Activated CD8-positive, alpha-beta memory T cell treated with anti-CD3 and anti-CD28 coated beads, Interleukin-2, amount 50 U/mL, for 4 hours (primary cell): ENCODE data around the gene CASKIN2.
A peak's percentile ranks its signal among the peaks of the same experiment; 100 is the strongest.

Source experiments
- DNase-seq: peaks from one replicate; pipeline ENCODE4 v3.0.0-alpha.2; 2020

Gene CASKIN2

DNA sequence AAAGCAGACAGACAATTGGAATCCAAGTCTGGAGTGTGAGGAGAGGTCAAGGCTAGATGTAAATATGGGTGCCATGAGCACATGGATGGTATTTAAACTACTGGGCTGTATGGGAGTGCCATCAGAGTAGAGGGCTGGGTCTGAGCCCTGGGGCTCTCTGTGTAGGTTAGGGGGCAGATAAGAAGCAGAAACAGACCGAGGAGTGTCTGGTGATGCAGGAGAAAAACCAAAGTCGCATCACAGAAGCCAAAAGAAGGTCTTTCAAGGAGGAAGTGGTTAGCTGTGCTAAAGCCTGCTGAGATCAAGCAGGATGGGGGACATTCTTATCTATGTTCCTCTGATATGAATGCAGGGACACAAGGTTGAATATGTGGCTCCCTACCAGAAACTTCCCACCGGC, 2.9 kb upstream of the CASKIN2 start:
- DNase-seq, result no peak

DNA sequence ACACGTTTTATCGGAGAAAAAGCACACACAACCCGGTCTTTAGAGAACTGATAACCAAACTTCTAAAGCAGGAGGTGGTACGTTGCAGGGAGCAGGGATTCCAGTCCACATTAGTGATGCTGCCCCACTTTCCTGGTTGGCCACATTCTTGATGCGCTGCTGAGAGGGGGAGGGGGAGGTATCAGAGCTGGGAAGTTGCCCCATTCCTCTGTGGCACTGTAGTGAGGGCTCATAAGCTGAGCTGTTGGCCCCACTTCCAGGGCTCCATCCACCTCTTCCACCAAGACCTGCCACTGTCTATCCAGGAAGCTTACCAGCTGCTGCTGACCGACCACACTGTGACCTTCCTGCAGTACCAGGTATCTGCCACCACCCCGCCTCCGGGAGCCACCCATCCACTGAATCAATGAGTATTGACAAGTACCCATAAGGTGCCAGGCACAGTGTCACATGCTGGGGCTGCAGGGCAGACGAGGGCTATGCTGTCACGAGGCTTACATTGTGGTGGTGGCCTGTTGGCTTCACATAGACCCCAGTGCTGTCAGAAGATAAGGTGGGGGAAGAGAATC, 2.0 kb upstream of the CASKIN2 start:
- DNase-seq, result no peak

DNA sequence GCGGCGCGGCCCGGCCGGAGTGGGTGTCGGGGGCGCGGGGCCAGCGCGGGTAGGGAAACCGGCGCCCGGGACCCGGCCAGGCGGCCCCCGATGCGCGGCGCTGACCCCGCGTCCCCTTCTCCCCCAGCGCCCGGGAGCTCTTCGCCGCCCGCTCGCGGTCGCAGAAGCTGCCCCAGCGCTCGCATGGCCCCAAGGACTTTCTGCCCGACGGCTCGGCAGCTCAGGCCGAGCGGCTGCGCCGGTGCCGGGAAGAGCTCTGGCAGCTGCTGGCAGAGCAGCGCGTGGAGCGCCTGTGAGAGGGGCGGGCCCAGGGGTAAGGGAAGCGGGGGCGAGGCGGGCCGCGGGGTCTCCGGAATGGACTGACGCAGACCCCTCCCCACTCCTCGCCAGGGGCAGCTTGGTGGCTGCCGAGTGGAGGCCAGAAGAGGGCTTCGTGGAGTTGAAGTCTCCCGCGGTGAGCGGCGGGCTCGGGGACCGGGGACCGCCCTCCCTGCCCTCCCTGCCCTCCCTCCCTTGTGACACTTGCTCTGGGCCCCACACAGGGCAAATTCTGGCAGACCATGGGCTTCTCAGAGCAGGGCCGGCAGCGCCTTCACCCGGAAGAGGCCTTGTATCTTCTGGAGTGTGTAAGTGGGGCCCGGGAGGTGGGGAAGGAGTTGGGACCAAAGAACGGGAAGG, 1.4 kb upstream of the CASKIN2 start:
- DNase-seq, result peak; percentile 40

DNA sequence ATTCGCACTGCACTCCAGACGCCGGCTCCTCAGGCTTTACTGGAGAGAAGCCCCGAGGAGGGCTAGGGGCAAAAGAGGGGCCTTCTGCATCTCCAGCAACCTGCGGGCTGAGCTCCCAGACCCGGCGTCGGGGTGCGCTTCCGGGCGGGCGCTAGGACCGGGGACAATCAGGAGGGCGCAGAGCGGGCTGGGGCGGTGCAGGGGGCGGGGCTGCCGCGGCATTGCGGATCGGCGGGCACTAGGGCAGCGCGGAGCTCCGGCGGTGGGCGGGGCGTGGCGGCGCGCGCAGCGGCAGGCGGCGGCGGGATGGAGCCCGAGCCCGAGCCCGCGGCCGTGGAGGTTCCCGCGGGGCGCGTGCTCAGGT, 900 bp upstream of the CASKIN2 start, which contains the start of gene TSEN54:
TSS of gene TSEN54 (plus strand) at position 274 of the 364 bp plus-strand sequence. CDS start at position 307, 33 bp downstream.
- DNase-seq, result peak; percentile 96

GRCh38 chr17:75514919-75515495, 330 bp downstream of the CASKIN2 start:
- DNase-seq, result no peak

DNA sequence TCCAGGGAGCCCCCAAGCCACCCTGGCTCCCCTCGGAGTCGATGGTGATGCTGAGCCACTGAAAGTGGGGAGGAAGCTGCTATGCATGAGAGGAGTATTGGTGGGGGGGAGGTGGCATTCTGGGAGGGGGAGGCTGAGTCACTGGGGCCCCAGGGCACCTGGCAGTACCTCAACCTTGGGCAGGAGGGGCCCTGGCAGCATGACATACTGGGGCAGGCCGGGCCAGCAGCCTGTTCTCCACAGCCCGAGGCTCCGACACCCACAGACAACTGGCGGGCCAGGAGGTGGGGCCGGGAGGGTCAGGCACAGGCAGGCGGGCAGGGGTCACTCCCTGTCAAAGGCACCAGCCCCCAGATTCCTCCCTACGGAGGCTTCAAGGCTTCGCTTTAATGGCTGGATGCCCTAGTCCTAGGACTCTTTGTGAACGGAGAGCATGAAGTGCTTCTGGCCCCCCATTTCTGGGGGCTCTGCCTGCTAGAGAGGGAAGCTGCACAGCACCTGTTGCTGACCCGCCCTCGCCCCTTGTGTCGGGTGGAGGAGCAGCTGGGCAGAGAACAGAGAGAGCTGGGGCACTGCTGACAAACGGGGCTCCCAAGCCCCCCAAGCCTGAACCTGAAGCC, 928 bp downstream of the CASKIN2 start:
- DNase-seq, result peak; percentile 28

DNA sequence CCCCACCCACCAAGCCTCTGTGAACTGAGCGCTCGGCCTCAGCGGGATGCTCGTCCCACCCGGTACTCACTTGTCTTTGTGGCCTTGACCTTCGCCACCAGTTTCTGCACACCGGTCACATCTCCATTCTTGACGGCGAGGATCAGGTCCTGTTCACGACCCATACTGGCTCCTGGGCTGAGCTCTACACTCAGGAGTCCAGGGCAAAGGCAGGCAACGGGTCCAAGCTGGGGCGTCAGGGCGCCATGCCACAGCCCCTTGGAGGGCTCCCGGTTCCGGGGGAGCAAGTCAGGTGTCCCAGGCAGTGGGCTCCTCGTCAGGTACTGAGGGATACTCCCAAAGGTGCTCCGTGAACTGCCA, 1.7 kb downstream of the CASKIN2 start:
- no peak for DNase-seq

- no peak for DNase-seq
Measured at GRCh38 chr17:75512926-75513640, 2.3 kb downstream of the CASKIN2 start.

DNA sequence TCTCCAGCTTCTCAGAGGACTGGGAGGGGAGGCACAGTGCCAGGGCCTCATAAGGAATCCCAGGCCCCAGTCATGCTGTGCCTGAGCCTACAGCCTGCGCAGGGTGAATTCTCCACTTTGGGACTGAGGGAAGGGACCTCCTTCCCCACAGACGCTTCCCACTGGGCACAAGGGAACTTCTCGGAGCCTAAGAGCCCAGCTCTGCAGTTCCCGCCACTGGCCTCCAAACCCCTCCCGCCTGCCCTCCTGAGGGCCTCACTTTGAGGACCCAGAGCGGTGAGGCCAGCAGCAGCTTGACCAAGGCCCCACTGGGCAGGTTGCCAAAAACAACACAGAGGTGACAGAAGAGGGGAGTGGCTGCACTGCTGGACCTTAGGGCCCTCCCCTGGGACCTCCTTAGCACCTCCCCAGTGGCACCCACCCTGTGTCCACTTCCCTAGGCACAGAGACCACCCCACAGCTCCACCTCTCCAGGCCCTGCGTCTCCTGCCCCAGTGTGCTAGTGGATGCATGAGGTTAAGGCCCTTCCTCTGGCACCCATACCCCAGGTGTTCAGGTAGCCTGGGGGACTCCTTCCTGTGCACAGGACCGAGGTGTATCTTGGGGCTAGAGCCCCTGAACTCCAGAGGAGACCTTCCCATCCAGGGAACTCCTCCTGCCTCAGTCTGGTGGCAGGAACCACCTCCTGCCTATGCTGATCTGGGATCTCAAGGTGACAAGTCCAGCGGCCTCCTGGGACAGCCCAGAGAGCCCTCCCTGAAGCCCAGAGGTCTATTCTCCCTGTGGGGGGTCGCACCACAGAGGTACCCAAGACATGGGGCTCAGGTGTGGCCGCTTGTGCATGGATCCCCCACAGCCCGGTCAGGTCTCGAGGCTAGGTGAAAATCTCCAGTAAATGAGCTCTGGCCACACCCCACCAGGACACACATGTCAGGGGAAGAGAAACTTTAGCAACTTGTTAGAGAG, 3.4 kb downstream of the CASKIN2 start:
- DNase-seq, result no peak

GRCh38 chr17:75511270-75511609, 4.1 kb downstream of the CASKIN2 start:
- DNase-seq, result no peak

DNA sequence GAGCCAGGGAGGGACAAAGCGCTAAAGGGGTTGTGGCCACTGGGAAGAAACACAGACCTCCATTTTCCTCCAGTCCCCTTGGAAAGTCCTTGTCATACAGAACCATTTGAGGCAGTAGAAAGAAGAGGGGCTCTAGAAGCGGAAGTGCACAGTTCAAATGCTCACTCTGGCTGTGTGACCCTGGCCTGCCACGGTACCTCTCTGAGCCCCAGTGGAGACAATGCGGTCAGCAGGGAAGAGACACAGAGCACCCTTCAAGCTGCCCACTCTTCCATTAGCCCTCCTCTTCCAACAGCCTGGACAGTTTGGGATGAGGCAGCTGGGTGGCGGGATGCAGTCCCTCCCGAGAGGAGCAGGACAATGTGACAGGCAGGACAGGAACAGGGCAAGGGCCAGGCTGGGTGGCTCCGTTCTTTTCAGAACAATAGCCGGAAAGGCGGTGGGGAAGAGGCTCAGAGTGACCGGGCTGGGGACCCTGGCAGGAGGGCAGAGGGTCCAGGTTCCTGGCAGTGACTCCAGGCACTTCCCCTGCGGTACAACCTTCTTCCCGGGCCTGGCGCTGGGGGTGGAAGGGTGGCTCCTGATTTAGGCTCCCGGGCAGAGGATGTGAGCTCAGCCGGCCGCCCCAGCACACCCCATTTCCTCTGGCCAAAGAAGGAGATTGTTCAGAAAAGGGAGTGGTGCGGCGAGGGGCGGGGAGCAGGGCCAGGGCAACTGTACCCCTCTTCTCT, 5.6 kb downstream of the CASKIN2 start:
- DNase-seq, result no peak

- no peak for DNase-seq
Measured at GRCh38 chr17:75508931-75509361, 6.4 kb downstream of the CASKIN2 start.

GRCh38 chr17:75507733-75508719, 7.3 kb downstream of the CASKIN2 start:
- DNase-seq, result no peak

DNA sequence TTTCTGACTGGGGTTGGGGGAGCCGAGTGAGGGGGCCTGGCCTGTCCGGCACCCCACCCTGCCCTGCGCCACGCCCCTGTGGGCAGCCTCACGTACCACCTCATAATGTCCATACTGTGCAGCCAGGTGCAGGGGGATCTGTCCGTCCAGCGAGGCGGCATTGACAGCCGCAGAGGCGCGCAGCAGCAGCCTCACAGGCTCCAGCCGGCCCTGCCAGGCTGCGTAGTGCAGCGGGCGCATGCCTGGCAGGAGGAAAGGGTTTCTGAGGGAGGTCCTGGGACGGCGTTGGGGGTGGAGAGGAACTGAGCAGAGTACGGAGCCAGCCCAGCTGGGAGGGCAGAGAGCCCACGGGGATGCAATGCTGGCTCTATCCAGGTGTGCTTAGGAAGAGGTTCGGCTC, 8.4 kb downstream of the CASKIN2 start:
- no peak for DNase-seq

DNA sequence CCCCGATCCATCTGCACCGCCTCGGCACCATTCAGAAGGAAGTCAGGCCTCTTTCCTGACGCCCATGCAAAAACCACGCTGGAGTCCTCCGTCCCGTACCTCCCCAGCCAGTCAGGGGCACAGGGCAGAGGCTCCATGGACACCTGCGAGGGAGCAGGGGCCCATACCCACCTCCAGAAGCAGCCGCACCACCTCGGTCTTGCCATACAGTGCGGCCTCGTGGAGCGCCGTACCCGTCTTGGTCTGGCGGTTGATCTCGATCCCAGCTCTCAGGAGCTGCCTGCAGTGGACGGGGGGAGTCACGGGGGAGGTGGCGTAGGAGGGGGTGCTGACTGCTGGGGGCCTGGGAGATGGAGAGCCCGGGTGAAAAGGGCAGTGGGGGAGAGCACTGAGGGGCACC, 9.2 kb downstream of the CASKIN2 start:
- no peak for DNase-seq

GRCh38 chr17:75505640-75506039, 9.7 kb downstream of the CASKIN2 start:
- no peak for DNase-seq

DNA sequence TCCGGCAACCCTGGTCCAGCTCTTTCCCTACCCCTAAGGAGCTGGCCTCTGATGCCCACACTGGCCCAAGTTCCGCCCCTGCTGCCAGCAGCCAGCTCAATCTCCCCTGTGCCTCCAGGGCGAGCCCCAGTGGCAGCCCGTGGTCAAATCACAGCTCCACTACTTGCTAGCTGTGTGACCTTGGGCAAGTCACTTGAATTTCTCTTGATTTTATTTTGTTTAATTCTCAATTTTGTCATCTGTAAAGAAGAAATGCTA, 10.3 kb downstream of the CASKIN2 start:
- DNase-seq, result no peak

- DNase-seq, result peak; percentile 45
Measured at GRCh38 chr17:75504347-75505151, 10.8 kb downstream of the CASKIN2 start.

DNA sequence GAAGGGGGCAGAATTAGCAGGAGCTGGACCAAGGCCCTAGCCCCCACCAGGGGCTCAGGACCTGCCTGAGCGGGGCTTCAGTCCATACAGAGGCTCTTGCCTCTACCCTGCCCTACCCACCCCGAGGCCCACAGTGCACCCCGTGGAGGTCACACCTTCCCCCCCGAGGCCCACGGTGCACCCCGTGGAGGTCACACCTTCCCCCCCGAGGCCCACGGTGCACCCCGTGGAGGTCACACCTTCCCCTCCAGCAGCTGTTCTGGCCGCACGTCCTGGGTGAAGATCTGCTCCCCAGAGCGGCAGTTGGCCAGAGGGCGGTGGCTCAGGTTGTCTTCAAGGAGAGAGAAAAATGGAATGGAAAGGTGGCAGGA, 11.4 kb downstream of the CASKIN2 start:
- no peak for DNase-seq
